Liver (tissue), 9 donors: ENCODE measurements around the gene JAML. TPM values are rescaled to one million over a fixed set of nuclear protein-coding genes. Genes with fewer than 3 reads are reported as not detected.

Experiments used
- DNase-seq: peaks from one replicate; pipeline ENCODE4 v3.0.0-alpha.2; 2017; ENCODE audit warnings: low spot score
- H3K27ac ChIP-seq, 2 donors: one replicate each; pipeline ENCODE4 v1.7.0; 2013; ENCODE audit warnings: inconsistent platforms in 2 of 2, low read length in 2 of 2, control low read depth in 1 of 2, low read depth in 1 of 2, mild to moderate bottlenecking in 1 of 2
- H3K27me3 ChIP-seq, 4 donors: one replicate each; pipeline versions ENCODE4 v1.6.1 to v1.7.0; 2013; ENCODE audit warnings: low read length in 3 of 4, inconsistent platforms in 1 of 4, mild to moderate bottlenecking in 1 of 4, moderate library complexity in 1 of 4; ENCODE audit not compliant: control insufficient read depth in 4 of 4, insufficient read depth in 4 of 4
- H3K36me3 ChIP-seq, 4 donors: one replicate each; pipeline versions ENCODE4 v1.6.1 to v1.7.0; 2013; ENCODE audit warnings: low read length in 3 of 4, mild to moderate bottlenecking in 3 of 4, low read depth in 1 of 4, moderate library complexity in 1 of 4; ENCODE audit not compliant: control insufficient read depth in 4 of 4, insufficient read depth in 3 of 4
- H3K4me1 ChIP-seq, 4 donors: one replicate each; pipeline versions ENCODE4 v1.6.1 to v1.7.0; 2013; ENCODE audit warnings: low read length in 3 of 4, mild to moderate bottlenecking in 3 of 4, moderate library complexity in 1 of 4; ENCODE audit not compliant: control insufficient read depth in 4 of 4, insufficient read depth in 4 of 4
- H3K4me3 ChIP-seq, 3 donors: one replicate each; pipeline versions ENCODE4 v1.6.1 to v1.7.0; 2013; ENCODE audit warnings: low read length in 3 of 3, control low read depth in 1 of 3, low read depth in 1 of 3, mild to moderate bottlenecking in 1 of 3
- H3K9ac ChIP-seq, 2 donors: one replicate each; pipeline ENCODE4 v1.7.0; 2013; ENCODE audit warnings: low read length in 2 of 2, mild to moderate bottlenecking in 2 of 2, moderate library complexity in 2 of 2, control low read depth in 1 of 2, low read depth in 1 of 2
- H3K9me3 ChIP-seq, 4 donors: one replicate each; pipeline versions ENCODE4 v1.6.1 to v1.7.0; 2013; ENCODE audit warnings: low read length in 3 of 4; ENCODE audit not compliant: control insufficient read depth in 4 of 4
- FOXA1 ChIP-seq: IDR thresholded peaks from 2 replicates; pipeline ENCODE4 v1.6.1; 2016; ENCODE audit warnings: antibody characterized with exemption
- GABPA ChIP-seq, 2 donors: IDR thresholded peaks in 1 of 2; conservative IDR thresholded peaks in 1 of 2; 2 replicates each; pipeline ENCODE4 v1.6.1; 2016; ENCODE audit warnings: antibody characterized with exemption in 2 of 2, mild to moderate bottlenecking in 1 of 2, moderate library complexity in 1 of 2
- HNF4A ChIP-seq, 2 donors: conservative IDR thresholded peaks; 2 replicates each; pipeline ENCODE4 v1.6.1; 2016; ENCODE audit warnings: antibody characterized with exemption in 2 of 2, mild to moderate bottlenecking in 2 of 2
- HNF4G ChIP-seq: IDR thresholded peaks from 2 replicates; pipeline ENCODE4 v1.6.1; 2016; ENCODE audit warnings: antibody characterized with exemption
- JUND ChIP-seq, 2 donors: IDR thresholded peaks; 2 replicates each; pipeline ENCODE4 v1.6.1; 2016; ENCODE audit warnings: antibody characterized with exemption in 2 of 2
- MAX ChIP-seq: IDR thresholded peaks from 2 replicates; pipeline ENCODE4 v1.6.1; 2016; ENCODE audit warnings: antibody characterized with exemption
- NR2F2 ChIP-seq: IDR thresholded peaks from 2 replicates; pipeline ENCODE4 v1.6.1; 2016; ENCODE audit warnings: antibody characterized with exemption
- RAD21 ChIP-seq, 2 donors: IDR thresholded peaks; 2 replicates each; pipeline ENCODE4 v1.6.1; 2016; ENCODE audit warnings: antibody characterized with exemption in 2 of 2, mild to moderate bottlenecking in 2 of 2
- REST ChIP-seq: IDR thresholded peaks from 2 replicates; pipeline ENCODE4 v1.6.1; 2016; ENCODE audit warnings: antibody characterized with exemption, mild to moderate bottlenecking
- RXRA ChIP-seq, 2 donors: IDR thresholded peaks; 2 replicates each; pipeline ENCODE4 v1.6.1; 2017 to 2018; ENCODE audit warnings: antibody characterized with exemption in 2 of 2, mild to moderate bottlenecking in 1 of 2
- SP1 ChIP-seq: IDR thresholded peaks from 2 replicates; pipeline ENCODE4 v1.6.1; 2018; ENCODE audit warnings: antibody characterized with exemption, mild to moderate bottlenecking
- TAF1 ChIP-seq: conservative IDR thresholded peaks from 2 replicates; pipeline ENCODE4 v1.6.1; 2016; ENCODE audit warnings: antibody characterized with exemption, mild to moderate bottlenecking
- WGBS: extraction: QIAGEN DNeasy Blood & Tissue Kit; methylation state at CpG from one replicate; pipeline ENCODE4 v1.1.7; 2013; 5-methylcytosine and 5-hydroxymethylcytosine counted together
- polyA plus RNA-seq, 2 donors: library from polyadenylated mRNA; stranded (reverse) in 1 of 2; unstranded in 1 of 2; fragments of 200-250 nt in 1 of 2; fragments of >200 nt in 1 of 2; fragmentation: Nextera tagmentation in 1 of 2; extraction: Ambion mirVana in 1 of 2; gene quantifications; one replicate each; pipeline versions ENCODE4 v1.2.1 to v1.2.3, GENCODE V29; 2013 to 2015
- total RNA-seq, 2 donors: library from RNA; depleted of rRNA; stranded (reverse); fragments of >200 nt; gene quantifications; one replicate each; pipeline ENCODE4 v1.2.3, GENCODE V29; 2014
- TF ChIP-seq, protein P1 (sequence below): fragments of 150-350 bp; IDR thresholded peaks from 2 replicates; pipeline ENCODE4 v1.5.1; 2017; ENCODE audit warnings: improper control_type of control experiment, low read depth, low read length; ENCODE audit not compliant: missing input control
- TF ChIP-seq, protein P2 (sequence below): IDR thresholded peaks from 2 replicates; pipeline ENCODE4 v1.6.1; 2016; ENCODE audit warnings: antibody characterized with exemption
- donor health status: healthy.
- donor health status: healthy.
- donor health status: healthy.
- donor health status: healthy.
- donor health status: healthy.

Gene JAML
- total and polyA plus RNA-seq, 4 donors, result 2.2 to 13.5 (median 6.5) TPM

DNA sequence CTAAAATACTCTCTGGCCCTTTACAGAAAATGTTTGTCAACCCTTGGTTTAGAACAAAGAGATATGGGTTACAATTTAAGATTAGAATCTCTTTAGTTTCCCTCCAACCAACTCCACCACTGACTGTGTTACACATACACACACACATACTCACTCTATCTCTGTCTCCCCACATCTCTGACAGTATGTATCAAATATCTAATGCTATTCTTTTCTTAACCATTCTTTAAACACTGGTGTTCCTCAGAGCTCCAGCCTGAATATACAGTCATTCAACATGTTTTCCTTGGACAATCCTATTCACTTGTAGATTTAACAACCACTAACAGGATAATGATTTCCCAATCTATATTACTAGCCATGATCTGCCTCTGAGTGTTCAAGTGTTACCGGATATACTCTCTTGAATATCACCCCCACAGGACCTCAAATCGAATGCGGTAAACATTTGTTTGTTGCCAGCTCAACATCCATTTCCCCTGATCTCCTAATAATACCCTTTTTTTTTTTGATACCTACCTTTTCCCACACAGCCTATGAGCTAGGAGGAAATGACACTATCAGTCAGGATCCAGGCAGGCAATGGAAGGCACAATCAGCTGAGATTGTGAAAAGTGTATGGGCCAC, 21.2 kb upstream of the JAML start:
- H3K9ac ChIP-seq, result no peak overlapping the region
- H3K27me3 ChIP-seq, result no peaks in the 10 kb centered on the region
- H3K4me1 ChIP-seq, result peaks cover 5 to 24% (median 10%) of the 10 kb centered on the region in 4 donors
- 96% methylated on average over 3 of the region's 3 CpGs for WGBS
- no peak overlapping the region for H3K27ac ChIP-seq
- no peak for TF ChIP-seq HNF4A (conservative IDR thresholded peaks at IDR 0.05)
- TF ChIP-seq HNF4G, result no peak
- TF ChIP-seq RAD21 (IDR thresholded peaks at IDR 0.05), result no peak
- TF ChIP-seq, protein P1, sequence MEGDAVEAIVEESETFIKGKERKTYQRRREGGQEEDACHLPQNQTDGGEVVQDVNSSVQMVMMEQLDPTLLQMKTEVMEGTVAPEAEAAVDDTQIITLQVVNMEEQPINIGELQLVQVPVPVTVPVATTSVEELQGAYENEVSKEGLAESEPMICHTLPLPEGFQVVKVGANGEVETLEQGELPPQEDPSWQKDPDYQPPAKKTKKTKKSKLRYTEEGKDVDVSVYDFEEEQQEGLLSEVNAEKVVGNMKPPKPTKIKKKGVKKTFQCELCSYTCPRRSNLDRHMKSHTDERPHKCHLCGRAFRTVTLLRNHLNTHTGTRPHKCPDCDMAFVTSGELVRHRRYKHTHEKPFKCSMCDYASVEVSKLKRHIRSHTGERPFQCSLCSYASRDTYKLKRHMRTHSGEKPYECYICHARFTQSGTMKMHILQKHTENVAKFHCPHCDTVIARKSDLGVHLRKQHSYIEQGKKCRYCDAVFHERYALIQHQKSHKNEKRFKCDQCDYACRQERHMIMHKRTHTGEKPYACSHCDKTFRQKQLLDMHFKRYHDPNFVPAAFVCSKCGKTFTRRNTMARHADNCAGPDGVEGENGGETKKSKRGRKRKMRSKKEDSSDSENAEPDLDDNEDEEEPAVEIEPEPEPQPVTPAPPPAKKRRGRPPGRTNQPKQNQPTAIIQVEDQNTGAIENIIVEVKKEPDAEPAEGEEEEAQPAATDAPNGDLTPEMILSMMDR, result no peak
- TF ChIP-seq, protein P2, sequence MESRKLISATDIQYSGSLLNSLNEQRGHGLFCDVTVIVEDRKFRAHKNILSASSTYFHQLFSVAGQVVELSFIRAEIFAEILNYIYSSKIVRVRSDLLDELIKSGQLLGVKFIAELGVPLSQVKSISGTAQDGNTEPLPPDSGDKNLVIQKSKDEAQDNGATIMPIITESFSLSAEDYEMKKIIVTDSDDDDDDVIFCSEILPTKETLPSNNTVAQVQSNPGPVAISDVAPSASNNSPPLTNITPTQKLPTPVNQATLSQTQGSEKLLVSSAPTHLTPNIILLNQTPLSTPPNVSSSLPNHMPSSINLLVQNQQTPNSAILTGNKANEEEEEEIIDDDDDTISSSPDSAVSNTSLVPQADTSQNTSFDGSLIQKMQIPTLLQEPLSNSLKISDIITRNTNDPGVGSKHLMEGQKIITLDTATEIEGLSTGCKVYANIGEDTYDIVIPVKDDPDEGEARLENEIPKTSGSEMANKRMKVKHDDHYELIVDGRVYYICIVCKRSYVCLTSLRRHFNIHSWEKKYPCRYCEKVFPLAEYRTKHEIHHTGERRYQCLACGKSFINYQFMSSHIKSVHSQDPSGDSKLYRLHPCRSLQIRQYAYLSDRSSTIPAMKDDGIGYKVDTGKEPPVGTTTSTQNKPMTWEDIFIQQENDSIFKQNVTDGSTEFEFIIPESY, result no peak
- TF ChIP-seq REST, result no peak
- TF ChIP-seq NR2F2, result no peak
- TF ChIP-seq SP1, result no peak
- no peak for TF ChIP-seq MAX
- no peak for TF ChIP-seq TAF1
- TF ChIP-seq JUND (IDR thresholded peaks at IDR 0.05), result no peak
- TF ChIP-seq GABPA (IDR thresholded peaks at IDR 0.05 in 1 of 2, conservative IDR thresholded peaks at IDR 0.05 in 1 of 2), result no peak
- no peak for TF ChIP-seq RXRA (IDR thresholded peaks at IDR 0.05)
- H3K9me3 ChIP-seq, result no peaks in the 10 kb centered on the region
- no peak for DNase-seq
- H3K36me3 ChIP-seq, result no peaks in the 10 kb centered on the region
- no peak overlapping the region for H3K4me3 ChIP-seq

GRCh38 chr11:118243993-118244762, 19.4 kb upstream of the JAML start:
- Histone ChIP-seq H3K4me1 (peaks cover 6 to 36% (median 11%) of the 10 kb centered on the region in 4 donors), H3K36me3 (no peaks in the 10 kb centered on the region), H3K4me3 (no peak overlapping the region), H3K27ac (no peak overlapping the region), H3K27me3 (no peaks in the 10 kb centered on the region), H3K9ac (no peak overlapping the region), H3K9me3 (no peaks in the 10 kb centered on the region)
- 91% methylated on average over 3 of the region's 3 CpGs for WGBS
- no peak for DNase-seq
- TF ChIP-seq NR2F2 (no peak), RXRA (IDR thresholded peaks at IDR 0.05) (no peak), HNF4A (conservative IDR thresholded peaks at IDR 0.05) (no peak), FOXA1 (no peak), RAD21 (IDR thresholded peaks at IDR 0.05) (no peak), TAF1 (no peak)
